HCT116 (cell line): ENCODE data around the gene GALP. TPM values are rescaled to one million over a fixed set of nuclear protein-coding genes. Genes with fewer than 3 reads are reported as not detected.

ENCODE experiments used
- ATAC-seq: fragments of 200-7000 bp; cut with Tn5 transposase; 2 replicates; pipeline ENCODE4 v1.9.1; 2020; ENCODE audit warnings: mild to moderate bottlenecking, moderate library complexity
- BruUV-seq: library from RNA; stranded (reverse); fragments of 400-500 nt; replicated peaks from 2 replicates; lab custom pipeline; 2021; lab: Mats Ljungman, UMichigan
- CTCF ChIA-PET: fragments of 300-600 bp; sonication (Branson Sonifier 250); formaldehyde crosslinking; loops from one replicate; lab custom pipeline; 2021; ENCODE audit warnings: antibody characterized with exemption; lab: Charles Lee
- POLR2A ChIA-PET: fragments of 300-600, 350-600 bp; sonication (Branson Sonifier 250); formaldehyde crosslinking; loops from one replicate; lab custom pipeline; 2021; ENCODE audit warnings: antibody characterized with exemption; lab: Charles Lee
- RAD21 ChIA-PET, 2 experiments: fragments of 300-600 bp; sonication (Branson Sonifier 250); formaldehyde crosslinking; loops; one replicate each; lab custom pipeline; 2023; ENCODE audit warnings: low total read pairs in 2 of 2; ENCODE audit not compliant: uncharacterized antibody in 2 of 2, unreplicated experiment in 2 of 2, low non-redundant PET in 1 of 2; lab: Charles Lee
- DNase-seq: peaks from one replicate; pipeline ENCODE4 v3.0.0-alpha.2; 2010; ENCODE audit warnings: low read depth, low spot score
- H2AFZ ChIP-seq: fragments of 200-600 bp; shearing (Covaris generic), sonication (generic); 2 replicates; pipeline ENCODE4 v1.6.1; 2017; ENCODE audit warnings: low read depth, mixed run types, mixed read lengths, antibody characterized with exemption, low read length; ENCODE audit not compliant: poor library complexity, severe bottlenecking
- H3K27ac ChIP-seq: 2 replicates; pipeline ENCODE4 v1.5.1; 2012; ENCODE audit warnings: low read depth, low read length
- H3K27me3 ChIP-seq: fragments of 200-600 bp; sonication (generic); 2 replicates; pipeline ENCODE4 v1.6.1; 2016; ENCODE audit warnings: mixed run types, low read length, mixed read lengths; ENCODE audit not compliant: insufficient read depth
- H3K36me3 ChIP-seq, 2 experiments: fragments of 200-500 bp in 1 of 2; fragments of 200-600 bp in 1 of 2; sonication (Bioruptor generic) in 1 of 2; sonication (generic) in 1 of 2; 2 replicates each; pipeline versions ENCODE4 v1.5.1 to v1.6.1; 2014 to 2016; ENCODE audit warnings: low read length in 2 of 2, inconsistent platforms in 1 of 2, mixed read lengths in 1 of 2, mixed run types in 1 of 2; ENCODE audit not compliant: insufficient read depth in 2 of 2, control insufficient read depth in 1 of 2
- H3K4me1 ChIP-seq, 2 experiments: fragments of 200-600 bp in 1 of 2; sonication (generic) in 1 of 2; 2 replicates each; pipeline versions ENCODE4 v1.5.1 to v1.6.1; 2012 to 2017; ENCODE audit warnings: low read length in 2 of 2, inconsistent platforms in 1 of 2, mild to moderate bottlenecking in 1 of 2, mixed read lengths in 1 of 2, mixed run types in 1 of 2, moderate library complexity in 1 of 2; ENCODE audit not compliant: insufficient read depth in 2 of 2, control insufficient read depth in 1 of 2
- H3K4me2 ChIP-seq: fragments of 200-600 bp; sonication (generic); 2 replicates; pipeline ENCODE4 v1.6.1; 2017; ENCODE audit warnings: mixed run types, low read length, mixed read lengths
- H3K4me3 ChIP-seq, 2 experiments: fragments of 200-600 bp in 1 of 2; sonication (generic) in 1 of 2; replicated peaks in 1 of 2; 2 replicates each; pipeline ENCODE4 v1.5.1; 2011 to 2016; ENCODE audit warnings: low read length in 2 of 2, control low read depth in 1 of 2, low read depth in 1 of 2, mild to moderate bottlenecking in 1 of 2, mixed read lengths in 1 of 2, mixed run types in 1 of 2
- H3K79me2 ChIP-seq: fragments of 200-600 bp; sonication (generic); 2 replicates; pipeline ENCODE4 v1.6.1; 2017; ENCODE audit warnings: mild to moderate bottlenecking, mixed run types, low read length, moderate library complexity, mixed read lengths; ENCODE audit not compliant: insufficient read depth
- H3K9ac ChIP-seq: fragments of 200-600 bp; sonication (generic); 2 replicates; pipeline ENCODE4 v1.6.1; 2016; ENCODE audit warnings: low read length, mixed read lengths
- H3K9me2 ChIP-seq: fragments of 200-600 bp; sonication (generic), shearing (Covaris generic); 2 replicates; pipeline ENCODE4 v1.6.1; 2017; ENCODE audit warnings: mixed run types, mild to moderate bottlenecking, moderate library complexity; ENCODE audit not compliant: insufficient read depth
- H3K9me3 ChIP-seq, 2 experiments: fragments of 200-500 bp in 1 of 2; fragments of 200-600 bp in 1 of 2; sonication (Bioruptor generic) in 1 of 2; sonication (generic) in 1 of 2; 2 replicates each; pipeline ENCODE4 v1.6.1; 2014 to 2017; ENCODE audit warnings: low read length in 2 of 2, mixed read lengths in 2 of 2, inconsistent platforms in 1 of 2, low read depth in 1 of 2, mild to moderate bottlenecking in 1 of 2, mixed run types in 1 of 2, moderate library complexity in 1 of 2; ENCODE audit not compliant: control insufficient read depth in 1 of 2, insufficient read depth in 1 of 2
- H4K20me1 ChIP-seq: fragments of 200-600 bp; sonication (generic), shearing (Covaris generic); 2 replicates; pipeline ENCODE4 v1.6.1; 2017; ENCODE audit warnings: mixed run types, mild to moderate bottlenecking, moderate library complexity; ENCODE audit not compliant: insufficient read depth
- EGR1 ChIP-seq: IDR thresholded peaks from 2 replicates; pipeline ENCODE4 v1.6.1; 2012; ENCODE audit warnings: low read depth
- ELF1 ChIP-seq: IDR thresholded peaks from 2 replicates; pipeline ENCODE4 v1.6.1; 2012; ENCODE audit warnings: low read depth, borderline replicate concordance
- EZH2 ChIP-seq: fragments of 200-600 bp; sonication (generic); IDR thresholded peaks from 2 replicates; pipeline ENCODE4 v1.6.1; 2017; ENCODE audit warnings: antibody characterized with exemption, mixed run types
- EZH2phosphoT487 ChIP-seq: fragments of 200-600 bp; IDR thresholded peaks from 2 replicates; pipeline ENCODE4 v1.6.1; 2018; ENCODE audit warnings: antibody characterized with exemption, borderline replicate concordance
- FOSL1 ChIP-seq: IDR thresholded peaks from 2 replicates; pipeline ENCODE4 v1.6.1; 2012; ENCODE audit warnings: low read depth
- JUND ChIP-seq: IDR thresholded peaks from 2 replicates; pipeline ENCODE4 v1.6.1; 2012
- POLR2A ChIP-seq: IDR thresholded peaks from 2 replicates; pipeline ENCODE4 v1.7.0; 2011; ENCODE audit warnings: borderline replicate concordance; ENCODE audit not compliant: insufficient read depth, insufficient read length; ENCODE audit errors: extremely low read depth
- RAD21 ChIP-seq: IDR thresholded peaks from 2 replicates; pipeline ENCODE4 v1.6.1; 2012; ENCODE audit warnings: low read depth, mild to moderate bottlenecking
- SIN3A ChIP-seq: IDR thresholded peaks from 2 replicates; pipeline ENCODE4 v1.6.1; 2012; ENCODE audit warnings: low read depth
- SRF ChIP-seq: IDR thresholded peaks from 2 replicates; pipeline ENCODE4 v1.6.1; 2012; ENCODE audit warnings: low read depth
- TCF7L2 ChIP-seq: IDR thresholded peaks from 2 replicates; pipeline ENCODE4 v1.7.0; 2011; ENCODE audit warnings: borderline replicate concordance, inconsistent platforms; ENCODE audit not compliant: insufficient read depth, insufficient read length; ENCODE audit errors: extremely low read depth
- YY1 ChIP-seq: IDR thresholded peaks from 2 replicates; pipeline ENCODE4 v1.6.1; 2011; ENCODE audit warnings: low read length, low read depth, moderate library complexity, mild to moderate bottlenecking; ENCODE audit not compliant: insufficient replicate concordance; ENCODE audit errors: extremely low read depth
- ZNF274 ChIP-seq: fragments of 200-500 bp; sonication (Bioruptor generic); IDR thresholded peaks from 2 replicates; pipeline ENCODE4 v1.6.1; 2014; ENCODE audit warnings: mild to moderate bottlenecking, low read depth, low read length, inconsistent platforms
- intact Hi-C: fragments of 100-400 bp; cut with micrococcal nuclease; formaldehyde crosslinking; loops from 2 replicates; pipeline ENCODE4 v1.10.0; 2022
- total RNA-seq: library from RNA; stranded (reverse); gene quantifications from one replicate; pipeline ENCODE4 v1.2.1, GENCODE V29; 2021; ENCODE audit not compliant: unreplicated experiment
- TF ChIP-seq, protein P1 (sequence below), 3 experiments: fragments of 200-600 bp in 1 of 3; sonication (generic) in 1 of 3; IDR thresholded peaks in 2 of 3; conservative IDR thresholded peaks in 1 of 3; 2 replicates each; pipeline ENCODE4 v1.5.1; 2012 to 2017; ENCODE audit warnings: low read depth in 2 of 3, low read length in 2 of 3, antibody characterized with exemption in 1 of 3, borderline replicate concordance in 1 of 3, control low read depth in 1 of 3, mild to moderate bottlenecking in 1 of 3, mixed read lengths in 1 of 3, mixed run types in 1 of 3, moderate library complexity in 1 of 3; ENCODE audit not compliant: insufficient read depth in 1 of 3
- TF ChIP-seq, protein P2 (sequence below): IDR thresholded peaks from 2 replicates; pipeline ENCODE4 v1.6.1; 2012
- TF ChIP-seq, protein P3 (sequence below): IDR thresholded peaks from 2 replicates; pipeline ENCODE4 v1.6.1; 2011; ENCODE audit warnings: mild to moderate bottlenecking, low read length, moderate library complexity; ENCODE audit not compliant: insufficient replicate concordance; ENCODE audit errors: extremely low read depth
- TF ChIP-seq, protein P4 (sequence below): IDR thresholded peaks from 2 replicates; pipeline ENCODE4 v1.6.1; 2012; ENCODE audit warnings: low read depth
- TF ChIP-seq, protein P5 (sequence below): IDR thresholded peaks from 2 replicates; pipeline ENCODE4 v1.6.1; 2012

The GALP gene
- total RNA-seq, 1 experiment from 2014 or later, result not detected

DNA sequence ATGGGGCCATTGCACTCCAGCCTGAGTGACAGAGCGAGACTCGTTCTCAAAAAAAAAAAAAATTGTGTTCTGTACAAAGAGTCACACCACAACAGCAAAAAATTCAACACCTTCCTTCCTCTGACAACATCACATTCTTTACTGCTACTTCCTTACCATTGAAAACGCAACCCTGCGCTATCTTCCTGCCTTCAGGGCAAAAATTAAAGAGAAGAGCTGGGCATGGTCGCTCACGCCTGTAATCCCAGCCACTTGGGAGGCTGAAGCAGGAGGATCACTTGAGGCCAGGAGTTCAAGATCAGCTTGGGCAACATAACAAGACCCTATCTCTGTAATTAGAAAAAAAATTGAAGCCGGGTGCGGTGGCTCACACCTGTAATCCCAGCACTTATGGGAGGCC, 44.2 kb upstream of the GALP start:
- Histone ChIP-seq H3K27me3 (no peaks in the 10 kb centered on the region), H3K4me2 (no peak overlapping the region), H3K36me3 (no peaks in the 10 kb centered on the region), H2AFZ (no peak overlapping the region), H4K20me1 (no peaks in the 10 kb centered on the region), H3K79me2 (no peaks in the 10 kb centered on the region), H3K9me3 (no peaks in the 10 kb centered on the region), H3K4me1 (peaks cover 3 to 9% of the 10 kb centered on the region in 2 experiments; a peak in 3 of 4 replicates), H3K9ac (no peak overlapping the region), H3K4me3 (no peak overlapping the region), H3K27ac (no peak overlapping the region), H3K9me2 (no peaks in the 10 kb centered on the region)
- ChIA-PET POLR2A (no interaction called here), CTCF (no interaction called here), RAD21 (no interaction called here)
- no peak for DNase-seq
- TF ChIP-seq EGR1 (no peak), ZNF274 (no peak), JUND (no peak), ELF1 (no peak), SRF (no peak), TCF7L2 (no peak), EZH2phosphoT487 (no peak), YY1 (no peak), FOSL1 (no peak), SIN3A (no peak), EZH2 (no peak), RAD21 (no peak), POLR2A (no peak)
- TF ChIP-seq, protein P1, sequence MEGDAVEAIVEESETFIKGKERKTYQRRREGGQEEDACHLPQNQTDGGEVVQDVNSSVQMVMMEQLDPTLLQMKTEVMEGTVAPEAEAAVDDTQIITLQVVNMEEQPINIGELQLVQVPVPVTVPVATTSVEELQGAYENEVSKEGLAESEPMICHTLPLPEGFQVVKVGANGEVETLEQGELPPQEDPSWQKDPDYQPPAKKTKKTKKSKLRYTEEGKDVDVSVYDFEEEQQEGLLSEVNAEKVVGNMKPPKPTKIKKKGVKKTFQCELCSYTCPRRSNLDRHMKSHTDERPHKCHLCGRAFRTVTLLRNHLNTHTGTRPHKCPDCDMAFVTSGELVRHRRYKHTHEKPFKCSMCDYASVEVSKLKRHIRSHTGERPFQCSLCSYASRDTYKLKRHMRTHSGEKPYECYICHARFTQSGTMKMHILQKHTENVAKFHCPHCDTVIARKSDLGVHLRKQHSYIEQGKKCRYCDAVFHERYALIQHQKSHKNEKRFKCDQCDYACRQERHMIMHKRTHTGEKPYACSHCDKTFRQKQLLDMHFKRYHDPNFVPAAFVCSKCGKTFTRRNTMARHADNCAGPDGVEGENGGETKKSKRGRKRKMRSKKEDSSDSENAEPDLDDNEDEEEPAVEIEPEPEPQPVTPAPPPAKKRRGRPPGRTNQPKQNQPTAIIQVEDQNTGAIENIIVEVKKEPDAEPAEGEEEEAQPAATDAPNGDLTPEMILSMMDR (IDR thresholded peaks at IDR 0.05 in 2 of 3, conservative IDR thresholded peaks at IDR 0.05 in 1 of 3; ENCODE audit: borderline replicate concordance in 1 of 3, insufficient read depth in 1 of 3, low read depth in 2 of 3, low read length in 2 of 3), result no peak
- TF ChIP-seq, protein P2, sequence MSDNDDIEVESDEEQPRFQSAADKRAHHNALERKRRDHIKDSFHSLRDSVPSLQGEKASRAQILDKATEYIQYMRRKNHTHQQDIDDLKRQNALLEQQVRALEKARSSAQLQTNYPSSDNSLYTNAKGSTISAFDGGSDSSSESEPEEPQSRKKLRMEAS, result no peak
- TF ChIP-seq, protein P3, sequence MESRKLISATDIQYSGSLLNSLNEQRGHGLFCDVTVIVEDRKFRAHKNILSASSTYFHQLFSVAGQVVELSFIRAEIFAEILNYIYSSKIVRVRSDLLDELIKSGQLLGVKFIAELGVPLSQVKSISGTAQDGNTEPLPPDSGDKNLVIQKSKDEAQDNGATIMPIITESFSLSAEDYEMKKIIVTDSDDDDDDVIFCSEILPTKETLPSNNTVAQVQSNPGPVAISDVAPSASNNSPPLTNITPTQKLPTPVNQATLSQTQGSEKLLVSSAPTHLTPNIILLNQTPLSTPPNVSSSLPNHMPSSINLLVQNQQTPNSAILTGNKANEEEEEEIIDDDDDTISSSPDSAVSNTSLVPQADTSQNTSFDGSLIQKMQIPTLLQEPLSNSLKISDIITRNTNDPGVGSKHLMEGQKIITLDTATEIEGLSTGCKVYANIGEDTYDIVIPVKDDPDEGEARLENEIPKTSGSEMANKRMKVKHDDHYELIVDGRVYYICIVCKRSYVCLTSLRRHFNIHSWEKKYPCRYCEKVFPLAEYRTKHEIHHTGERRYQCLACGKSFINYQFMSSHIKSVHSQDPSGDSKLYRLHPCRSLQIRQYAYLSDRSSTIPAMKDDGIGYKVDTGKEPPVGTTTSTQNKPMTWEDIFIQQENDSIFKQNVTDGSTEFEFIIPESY, result no peak
- TF ChIP-seq, protein P4, sequence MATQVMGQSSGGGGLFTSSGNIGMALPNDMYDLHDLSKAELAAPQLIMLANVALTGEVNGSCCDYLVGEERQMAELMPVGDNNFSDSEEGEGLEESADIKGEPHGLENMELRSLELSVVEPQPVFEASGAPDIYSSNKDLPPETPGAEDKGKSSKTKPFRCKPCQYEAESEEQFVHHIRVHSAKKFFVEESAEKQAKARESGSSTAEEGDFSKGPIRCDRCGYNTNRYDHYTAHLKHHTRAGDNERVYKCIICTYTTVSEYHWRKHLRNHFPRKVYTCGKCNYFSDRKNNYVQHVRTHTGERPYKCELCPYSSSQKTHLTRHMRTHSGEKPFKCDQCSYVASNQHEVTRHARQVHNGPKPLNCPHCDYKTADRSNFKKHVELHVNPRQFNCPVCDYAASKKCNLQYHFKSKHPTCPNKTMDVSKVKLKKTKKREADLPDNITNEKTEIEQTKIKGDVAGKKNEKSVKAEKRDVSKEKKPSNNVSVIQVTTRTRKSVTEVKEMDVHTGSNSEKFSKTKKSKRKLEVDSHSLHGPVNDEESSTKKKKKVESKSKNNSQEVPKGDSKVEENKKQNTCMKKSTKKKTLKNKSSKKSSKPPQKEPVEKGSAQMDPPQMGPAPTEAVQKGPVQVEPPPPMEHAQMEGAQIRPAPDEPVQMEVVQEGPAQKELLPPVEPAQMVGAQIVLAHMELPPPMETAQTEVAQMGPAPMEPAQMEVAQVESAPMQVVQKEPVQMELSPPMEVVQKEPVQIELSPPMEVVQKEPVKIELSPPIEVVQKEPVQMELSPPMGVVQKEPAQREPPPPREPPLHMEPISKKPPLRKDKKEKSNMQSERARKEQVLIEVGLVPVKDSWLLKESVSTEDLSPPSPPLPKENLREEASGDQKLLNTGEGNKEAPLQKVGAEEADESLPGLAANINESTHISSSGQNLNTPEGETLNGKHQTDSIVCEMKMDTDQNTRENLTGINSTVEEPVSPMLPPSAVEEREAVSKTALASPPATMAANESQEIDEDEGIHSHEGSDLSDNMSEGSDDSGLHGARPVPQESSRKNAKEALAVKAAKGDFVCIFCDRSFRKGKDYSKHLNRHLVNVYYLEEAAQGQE, result no peak
- TF ChIP-seq, protein P5, sequence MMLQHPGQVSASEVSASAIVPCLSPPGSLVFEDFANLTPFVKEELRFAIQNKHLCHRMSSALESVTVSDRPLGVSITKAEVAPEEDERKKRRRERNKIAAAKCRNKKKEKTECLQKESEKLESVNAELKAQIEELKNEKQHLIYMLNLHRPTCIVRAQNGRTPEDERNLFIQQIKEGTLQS, result no peak
- no peak for ATAC-seq
- no TSS peak for BruUV-seq
- intact Hi-C loops, result no loop called here
